PFSK-1 (cell line): ENCODE measurements around the gene MARK3.

Source experiments
- POLR2AphosphoS5 ChIP-seq: IDR thresholded peaks from 2 replicates; pipeline ENCODE4 v1.6.1; 2012; ENCODE audit warnings: low read depth, mild to moderate bottlenecking, control low read depth, low read length, moderate library complexity
- SIN3A ChIP-seq: IDR thresholded peaks from 2 replicates; pipeline ENCODE4 v1.6.1; 2012; ENCODE audit warnings: mild to moderate bottlenecking, low read length, moderate library complexity, borderline replicate concordance; ENCODE audit not compliant: insufficient read depth
- TF ChIP-seq, protein P1 (sequence below), 2 experiments: IDR thresholded peaks; 2 replicates each; pipeline versions ENCODE4 v1.6.1 to v1.8.0; 2011 to 2012; ENCODE audit warnings: low read depth in 2 of 2, low read length in 2 of 2, control low read depth in 1 of 2, inconsistent platforms in 1 of 2, mild to moderate bottlenecking in 1 of 2, moderate library complexity in 1 of 2; ENCODE audit not compliant: insufficient read depth in 1 of 2

DNA sequence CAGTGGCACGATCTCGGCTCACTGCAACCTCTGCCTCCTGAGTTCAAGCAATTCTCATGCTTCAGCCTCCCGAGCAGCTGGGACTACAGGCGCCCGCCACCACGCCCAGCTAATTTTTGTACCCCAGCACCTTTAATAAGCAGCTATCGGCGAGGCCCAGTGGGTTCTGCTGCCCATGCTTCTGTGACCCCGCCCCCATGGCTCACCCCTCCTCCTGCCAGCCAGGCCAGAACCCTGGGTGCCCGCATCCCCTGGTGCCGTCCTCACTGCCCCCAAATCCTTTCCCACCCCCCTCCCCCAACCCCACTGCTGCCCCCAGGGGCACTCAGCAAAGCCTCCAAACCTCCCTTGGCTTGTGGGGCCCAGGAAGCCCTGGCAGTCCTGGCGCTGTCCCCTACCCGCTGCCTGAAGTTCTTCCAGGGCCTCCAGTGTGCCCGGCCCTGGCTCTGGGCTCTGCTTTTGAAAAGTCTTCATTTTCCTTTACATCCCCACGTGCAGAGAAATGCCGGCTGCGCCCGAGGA, 162.8 kb downstream of the MARK3 start:
- TF ChIP-seq POLR2AphosphoS5 (no peak), SIN3A (no peak)
- TF ChIP-seq, protein P1, sequence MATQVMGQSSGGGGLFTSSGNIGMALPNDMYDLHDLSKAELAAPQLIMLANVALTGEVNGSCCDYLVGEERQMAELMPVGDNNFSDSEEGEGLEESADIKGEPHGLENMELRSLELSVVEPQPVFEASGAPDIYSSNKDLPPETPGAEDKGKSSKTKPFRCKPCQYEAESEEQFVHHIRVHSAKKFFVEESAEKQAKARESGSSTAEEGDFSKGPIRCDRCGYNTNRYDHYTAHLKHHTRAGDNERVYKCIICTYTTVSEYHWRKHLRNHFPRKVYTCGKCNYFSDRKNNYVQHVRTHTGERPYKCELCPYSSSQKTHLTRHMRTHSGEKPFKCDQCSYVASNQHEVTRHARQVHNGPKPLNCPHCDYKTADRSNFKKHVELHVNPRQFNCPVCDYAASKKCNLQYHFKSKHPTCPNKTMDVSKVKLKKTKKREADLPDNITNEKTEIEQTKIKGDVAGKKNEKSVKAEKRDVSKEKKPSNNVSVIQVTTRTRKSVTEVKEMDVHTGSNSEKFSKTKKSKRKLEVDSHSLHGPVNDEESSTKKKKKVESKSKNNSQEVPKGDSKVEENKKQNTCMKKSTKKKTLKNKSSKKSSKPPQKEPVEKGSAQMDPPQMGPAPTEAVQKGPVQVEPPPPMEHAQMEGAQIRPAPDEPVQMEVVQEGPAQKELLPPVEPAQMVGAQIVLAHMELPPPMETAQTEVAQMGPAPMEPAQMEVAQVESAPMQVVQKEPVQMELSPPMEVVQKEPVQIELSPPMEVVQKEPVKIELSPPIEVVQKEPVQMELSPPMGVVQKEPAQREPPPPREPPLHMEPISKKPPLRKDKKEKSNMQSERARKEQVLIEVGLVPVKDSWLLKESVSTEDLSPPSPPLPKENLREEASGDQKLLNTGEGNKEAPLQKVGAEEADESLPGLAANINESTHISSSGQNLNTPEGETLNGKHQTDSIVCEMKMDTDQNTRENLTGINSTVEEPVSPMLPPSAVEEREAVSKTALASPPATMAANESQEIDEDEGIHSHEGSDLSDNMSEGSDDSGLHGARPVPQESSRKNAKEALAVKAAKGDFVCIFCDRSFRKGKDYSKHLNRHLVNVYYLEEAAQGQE (IDR thresholded peaks at IDR 0.05; ENCODE audit: insufficient read depth in 1 of 2, low read depth in 2 of 2, low read length in 2 of 2): no peak
